Measurements from ENCODE around the gene FSTL4.

DNA sequence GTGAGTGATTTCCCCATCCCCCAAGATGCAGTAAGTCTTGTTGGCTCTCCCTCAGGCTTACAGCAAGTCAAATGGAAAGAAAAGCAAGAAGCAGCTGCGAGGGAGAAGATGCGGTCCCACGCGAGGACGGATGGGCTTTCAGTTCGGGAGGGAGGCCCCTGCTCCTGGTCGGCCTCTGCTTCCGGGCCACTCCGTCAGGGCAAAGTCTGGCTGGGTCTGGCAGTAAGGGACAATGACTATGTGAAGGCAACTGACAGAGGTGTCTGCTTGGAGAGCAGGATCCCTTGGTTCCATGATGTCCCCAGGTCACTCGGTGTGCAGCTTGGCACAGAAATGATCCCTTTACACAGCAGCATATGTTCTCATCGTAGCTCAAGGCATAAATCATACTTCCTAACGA is 413.8 kb downstream of the FSTL4 start:
- no peak for TF ChIP-seq SMC3 (conservative IDR thresholded peaks at IDR 0.05; ENCODE audit: poor library complexity)
- no peak for TF ChIP-seq RAD21 (conservative IDR thresholded peaks at IDR 0.05)

All from neural cell (in vitro differentiated cells).